ENCODE measurements around the gene RALGAPA2. TPM values are rescaled to one million over a fixed set of nuclear protein-coding genes. Genes with fewer than 3 reads are reported as not detected.

Gene RALGAPA2
- polyA plus RNA-seq, 2 of the 4 experiments (the other 2 are of a cell fraction), result 4.0 to 4.7 TPM

DNA sequence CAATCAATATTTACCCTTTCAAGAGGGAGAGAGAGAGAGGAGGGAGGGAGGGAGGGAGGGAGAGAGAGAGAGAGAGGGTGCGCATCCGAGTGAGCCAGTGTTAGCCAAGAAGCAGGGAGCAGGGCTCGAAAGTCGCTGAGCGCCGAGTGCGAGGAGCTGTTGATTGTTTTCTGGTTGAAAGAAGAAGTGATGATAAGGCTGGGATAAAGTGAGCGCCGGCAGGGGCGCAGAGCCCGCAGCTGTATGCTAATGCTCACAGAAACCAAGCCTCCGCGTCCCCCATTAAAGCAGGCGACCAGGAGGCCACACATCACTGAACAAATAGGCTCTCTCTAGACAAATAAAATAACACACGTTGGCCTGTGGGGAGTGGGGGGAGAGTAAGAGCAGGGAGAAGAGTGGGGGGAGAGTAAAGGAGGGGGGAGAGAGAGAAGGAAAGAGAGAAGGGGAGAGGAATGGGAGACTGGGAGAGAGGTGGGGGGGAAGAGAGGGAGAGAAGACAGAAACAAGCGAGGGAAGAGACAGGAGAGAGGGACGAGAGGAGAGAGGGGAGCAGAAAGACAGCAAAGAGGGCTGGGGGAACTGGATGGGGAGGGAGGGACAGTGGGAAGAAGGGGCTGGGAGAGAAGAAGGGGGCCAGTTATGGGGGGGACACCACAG is 349.5 kb downstream of the RALGAPA2 start:
- Histone ChIP-seq H3K9me3 (no peaks in the 10 kb centered on the region), H3K4me1 (peaks cover 15% of the 10 kb centered on the region), H3K4me3 (no peak overlapping the region), H3K4me2 (0 out of 3 replicates have a peak overlapping the region, but pooled peaks have one; percentile 5), H3K27ac (no peak overlapping the region)
- FAIRE-seq (no peak), ATAC-seq (no peak), DNase-seq (ENCODE audit: low read depth in 1 of 2, low spot score in 1 of 2) (no peak)
- POLR2A ChIA-PET, result no interaction called here
- 7% methylated on average over 17 of the region's 17 CpGs for WGBS (ENCODE audit: missing lambda C conversion rate)
- CTCF ChIA-PET, result interaction anchor here (0.8 to 1.2 kb wide), 2 partner anchors 10 to 231 kb away, joined by 3 to 4 read pairs; no protein-coding TSS in a partner anchor
- no peak for TF ChIP-seq HOXB13 (CRISPR knock-in tag; IDR thresholded peaks at IDR 0.05; ENCODE audit: low read depth)
- TF ChIP-seq, protein P1, sequence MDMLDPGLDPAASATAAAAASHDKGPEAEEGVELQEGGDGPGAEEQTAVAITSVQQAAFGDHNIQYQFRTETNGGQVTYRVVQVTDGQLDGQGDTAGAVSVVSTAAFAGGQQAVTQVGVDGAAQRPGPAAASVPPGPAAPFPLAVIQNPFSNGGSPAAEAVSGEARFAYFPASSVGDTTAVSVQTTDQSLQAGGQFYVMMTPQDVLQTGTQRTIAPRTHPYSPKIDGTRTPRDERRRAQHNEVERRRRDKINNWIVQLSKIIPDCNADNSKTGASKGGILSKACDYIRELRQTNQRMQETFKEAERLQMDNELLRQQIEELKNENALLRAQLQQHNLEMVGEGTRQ (IDR thresholded peaks at IDR 0.05), result no peak
- TF ChIP-seq, protein P2, sequence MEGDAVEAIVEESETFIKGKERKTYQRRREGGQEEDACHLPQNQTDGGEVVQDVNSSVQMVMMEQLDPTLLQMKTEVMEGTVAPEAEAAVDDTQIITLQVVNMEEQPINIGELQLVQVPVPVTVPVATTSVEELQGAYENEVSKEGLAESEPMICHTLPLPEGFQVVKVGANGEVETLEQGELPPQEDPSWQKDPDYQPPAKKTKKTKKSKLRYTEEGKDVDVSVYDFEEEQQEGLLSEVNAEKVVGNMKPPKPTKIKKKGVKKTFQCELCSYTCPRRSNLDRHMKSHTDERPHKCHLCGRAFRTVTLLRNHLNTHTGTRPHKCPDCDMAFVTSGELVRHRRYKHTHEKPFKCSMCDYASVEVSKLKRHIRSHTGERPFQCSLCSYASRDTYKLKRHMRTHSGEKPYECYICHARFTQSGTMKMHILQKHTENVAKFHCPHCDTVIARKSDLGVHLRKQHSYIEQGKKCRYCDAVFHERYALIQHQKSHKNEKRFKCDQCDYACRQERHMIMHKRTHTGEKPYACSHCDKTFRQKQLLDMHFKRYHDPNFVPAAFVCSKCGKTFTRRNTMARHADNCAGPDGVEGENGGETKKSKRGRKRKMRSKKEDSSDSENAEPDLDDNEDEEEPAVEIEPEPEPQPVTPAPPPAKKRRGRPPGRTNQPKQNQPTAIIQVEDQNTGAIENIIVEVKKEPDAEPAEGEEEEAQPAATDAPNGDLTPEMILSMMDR (IDR thresholded peaks at IDR 0.05), result no peak
- TF ChIP-seq RAD21 (conservative IDR thresholded peaks at IDR 0.05 in 1 of 2, IDR thresholded peaks at IDR 0.05 in 1 of 2), result no peak
- TF ChIP-seq, protein P3, sequence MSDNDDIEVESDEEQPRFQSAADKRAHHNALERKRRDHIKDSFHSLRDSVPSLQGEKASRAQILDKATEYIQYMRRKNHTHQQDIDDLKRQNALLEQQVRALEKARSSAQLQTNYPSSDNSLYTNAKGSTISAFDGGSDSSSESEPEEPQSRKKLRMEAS (IDR thresholded peaks at IDR 0.05), result no peak
- no peak for TF ChIP-seq NR3C1 (IDR thresholded peaks at IDR 0.05)
- TF ChIP-seq NPAS2 (CRISPR knock-in tag; IDR thresholded peaks at IDR 0.05; ENCODE audit: borderline replicate concordance), result no peak
- no peak for TF ChIP-seq NFE2L2 (conservative IDR thresholded peaks at IDR 0.05; ENCODE audit: low read length)
- TF ChIP-seq KDM5A (IDR thresholded peaks at IDR 0.05), result no peak
- TF ChIP-seq ESRRA (IDR thresholded peaks at IDR 0.05; ENCODE audit: borderline replicate concordance, low read length), result no peak
- TF ChIP-seq HOXB5 (CRISPR knock-in tag; IDR thresholded peaks at IDR 0.05), result no peak
- TF ChIP-seq CHD4 (IDR thresholded peaks at IDR 0.05; ENCODE audit: borderline replicate concordance), result no peak
- TF ChIP-seq BHLHE40 (IDR thresholded peaks at IDR 0.05; ENCODE audit: low read depth, low read length), result no peak

DNA sequence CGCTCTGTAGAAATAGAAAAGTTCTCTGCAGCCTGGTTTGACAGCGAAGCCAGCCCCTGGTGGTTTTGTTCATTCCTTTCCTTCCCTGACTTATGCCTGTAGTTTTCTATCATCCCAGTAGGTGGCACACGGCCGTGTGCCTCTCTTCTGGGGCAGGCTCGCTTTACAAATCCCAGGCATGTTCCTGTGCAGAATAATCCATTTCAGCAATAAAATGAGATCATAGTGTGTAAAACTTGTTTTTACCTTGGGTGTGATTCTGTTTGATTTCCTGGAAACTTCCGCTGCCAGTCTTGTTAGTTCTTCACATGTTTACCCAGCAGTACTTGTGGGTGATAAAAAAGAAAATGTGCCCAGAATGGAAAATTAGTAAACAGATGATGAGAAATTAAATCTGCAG is 352.0 kb downstream of the RALGAPA2 start:
- H3K4me3 ChIP-seq, result no peak overlapping the region
- peak; percentile 81 to 92 for ATAC-seq
- CTCF ChIA-PET, result interaction anchor here (0.8 to 1.6 kb wide), 6 partner anchors 13 to 205 kb away, joined by 3 to 9 read pairs (median 3); no protein-coding TSS in a partner anchor
- POLR2A ChIA-PET, result no interaction called here
- H3K4me2 ChIP-seq, result peak overlapping the region; percentile 37; the same call in 2 of the 3 replicates
- no peaks in the 10 kb centered on the region for H3K9me3 ChIP-seq
- H3K27ac ChIP-seq, result no peak overlapping the region
- peak; percentile 88 for FAIRE-seq
- 4% methylated on average over 6 of the region's 6 CpGs for WGBS (ENCODE audit: missing lambda C conversion rate)
- TF ChIP-seq HOXA7 (CRISPR knock-in tag; IDR thresholded peaks at IDR 0.05) (no peak), RAD21 (conservative IDR thresholded peaks at IDR 0.05 in 1 of 2, IDR thresholded peaks at IDR 0.05 in 1 of 2) (peak; percentile 55 to 72), EP300 (IDR thresholded peaks at IDR 0.05) (no peak), RFX5 (IDR thresholded peaks at IDR 0.05) (0 out of 2 replicates have a peak, but pooled peaks have one; percentile 33), SMC3 (IDR thresholded peaks at IDR 0.05) (peak; percentile 79)
- TF ChIP-seq, protein P2 (IDR thresholded peaks at IDR 0.05), result peak; percentile 75
- H3K4me1 ChIP-seq, result peaks cover 4% of the 10 kb centered on the region; the same call in 1 of the 3 replicates
- DNase-seq (ENCODE audit: low read depth in 1 of 2, low spot score in 1 of 2), result peak; percentile 61 to 75
